CMK (cell line): ENCODE measurements around the gene EEF1AKMT3.
"Not testable (repeated sequence)": the region's sequence is repeated elsewhere in the genome, so short reads cannot be mapped to it uniquely, and the experiment has no call there.

Experiments
- DNase-seq: peaks from one replicate; pipeline ENCODE4 v3.0.0-alpha.2; 2010; ENCODE audit warnings: low read depth

The EEF1AKMT3 gene

GRCh38 chr12:57765698-57766463, 6.5 kb upstream of the EEF1AKMT3 start:
- no peak for DNase-seq

DNA sequence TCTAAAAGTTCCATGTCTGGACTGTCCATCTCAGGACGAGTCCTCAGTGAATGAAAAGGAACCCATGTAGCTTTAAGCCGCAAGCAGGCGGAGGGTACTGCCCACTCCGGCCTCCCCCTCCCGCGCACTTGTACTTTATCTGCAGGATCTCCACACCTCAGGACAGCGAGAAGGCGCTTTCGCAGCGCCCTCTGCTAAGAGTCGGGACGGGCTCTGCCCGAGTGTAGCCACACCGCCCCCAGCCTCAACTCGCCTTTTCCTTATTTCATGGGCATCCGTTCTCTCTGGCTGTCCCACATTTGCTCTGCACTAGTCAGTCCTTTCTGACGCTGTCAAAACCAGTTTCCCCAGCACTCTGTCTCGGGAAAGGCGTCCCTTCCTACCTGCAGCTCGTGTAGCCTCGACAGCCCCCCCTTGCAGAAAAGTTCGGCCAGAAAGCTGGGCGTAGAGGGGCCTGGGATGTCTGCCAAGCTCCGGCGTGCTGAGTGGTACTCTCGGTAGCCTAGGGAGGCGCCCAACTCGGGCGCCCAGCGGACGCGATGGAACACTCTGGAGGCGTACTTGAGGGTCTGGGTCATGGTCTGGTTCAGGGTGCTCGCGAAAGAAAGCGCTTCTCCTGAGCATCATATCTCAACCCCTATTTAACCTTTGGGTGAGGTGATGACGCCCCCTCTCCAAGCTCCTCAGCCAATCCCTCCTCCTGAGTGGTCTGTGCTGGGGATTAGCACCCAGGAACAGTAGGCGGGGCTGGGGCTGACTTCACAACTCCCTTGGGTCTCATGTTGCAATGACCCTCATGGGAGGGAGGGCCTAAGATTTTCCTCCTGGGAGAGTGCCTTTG, 5.7 kb upstream of the EEF1AKMT3 start, which contains the start of gene CYP27B1:
TSS of gene CYP27B1 (minus strand) at position 615 of the 841 bp plus-strand sequence. CDS start at position 578, 37 bp downstream.
- DNase-seq = no peak

- DNase-seq = no peak
These were observed 5.1 kb upstream of the EEF1AKMT3 start for GRCh38 chr12:57767305-57767698.

DNA sequence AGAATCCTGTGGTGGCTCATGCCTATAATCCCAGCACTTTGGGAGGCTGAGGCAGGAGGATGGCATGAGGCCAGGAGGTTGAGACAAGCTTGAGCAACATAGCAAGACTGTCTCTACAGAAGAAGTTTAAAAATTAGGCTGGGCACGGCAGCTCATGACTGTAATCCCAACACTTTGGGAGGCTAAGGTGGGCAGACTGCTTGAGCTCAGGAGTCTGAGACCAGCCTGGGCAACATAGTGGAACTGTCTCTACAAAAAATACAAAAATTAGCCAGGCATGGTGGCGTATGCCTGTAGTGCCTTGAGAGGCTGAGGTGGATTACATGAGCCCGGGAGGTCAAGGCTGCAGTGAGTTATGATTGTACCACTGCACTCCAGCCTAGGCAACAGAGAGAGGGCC, 4.5 kb upstream of the EEF1AKMT3 start:
- DNase-seq = no peak

GRCh38 chr12:57769594-57769993, 2.8 kb upstream of the EEF1AKMT3 start:
- DNase-seq = no peak

- no peak for DNase-seq
These were observed 1.7 kb upstream of the EEF1AKMT3 start for GRCh38 chr12:57770734-57771133.

DNA sequence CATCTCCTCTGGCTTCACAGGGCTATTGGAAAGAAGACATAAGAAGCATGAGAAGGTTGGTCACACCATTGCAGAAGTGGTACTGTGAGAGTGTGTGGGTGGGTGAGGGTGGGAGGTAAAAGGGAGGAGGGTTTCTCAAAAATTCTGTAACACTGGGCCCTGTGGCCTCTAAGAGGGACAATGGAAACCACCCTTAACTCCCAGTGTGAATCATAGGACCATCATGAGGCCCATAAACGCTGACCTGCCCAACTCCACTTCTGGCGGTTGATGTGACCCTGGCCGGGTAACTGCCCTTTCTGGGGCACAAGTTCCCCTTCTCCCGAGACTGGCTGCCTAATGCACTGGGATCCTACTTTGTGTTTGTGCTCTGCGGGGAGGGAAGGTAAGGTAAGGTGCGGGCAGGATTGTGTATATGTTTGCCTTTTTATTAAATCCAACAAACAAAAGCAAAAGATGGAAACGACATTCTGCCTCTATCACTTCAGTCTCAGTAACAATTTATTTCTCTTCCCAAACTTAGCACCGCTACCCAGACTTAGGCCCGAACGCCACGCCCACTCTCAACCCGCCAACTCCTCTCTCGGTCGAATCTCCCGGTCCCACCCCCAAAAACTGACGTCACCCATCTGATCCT, 1.1 kb upstream of the EEF1AKMT3 start:
- peak; percentile 75 for DNase-seq

GRCh38 chr12:57771873-57772428, 463 bp upstream of the EEF1AKMT3 start, which contains the start of gene METTL1:
Gene METTL1 (minus strand): TSS chr12:57772105. CDS start chr12:57772083, 22 bp downstream.
- DNase-seq = peak; percentile 81

GRCh38 chr12:57774634-57775033, 2.2 kb downstream of the EEF1AKMT3 start:
- not testable (repeated sequence) for DNase-seq

DNA sequence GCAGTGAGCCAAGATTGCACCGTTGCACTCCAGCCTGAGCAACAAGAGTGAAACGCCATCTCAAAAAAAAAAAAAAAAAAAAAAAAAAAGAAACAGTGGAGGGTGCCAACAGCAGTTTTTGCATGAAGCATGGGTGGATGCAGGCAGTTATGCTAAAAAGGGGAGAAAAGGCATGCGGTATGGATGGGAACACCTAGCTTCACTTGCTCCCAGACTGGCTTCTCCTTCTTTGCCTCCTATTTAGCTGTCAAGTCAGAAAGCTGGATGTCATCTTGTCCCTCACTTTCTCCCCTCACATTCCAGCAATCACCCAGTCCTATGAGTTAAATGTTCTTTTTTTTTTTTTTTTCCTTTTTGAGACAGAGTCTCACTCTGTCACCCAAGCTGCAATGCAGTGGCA, 2.6 kb downstream of the EEF1AKMT3 start:
- DNase-seq = no peak

- no peak for DNase-seq
These were observed 3.3 kb downstream of the EEF1AKMT3 start for GRCh38 chr12:57775563-57776246.

DNA sequence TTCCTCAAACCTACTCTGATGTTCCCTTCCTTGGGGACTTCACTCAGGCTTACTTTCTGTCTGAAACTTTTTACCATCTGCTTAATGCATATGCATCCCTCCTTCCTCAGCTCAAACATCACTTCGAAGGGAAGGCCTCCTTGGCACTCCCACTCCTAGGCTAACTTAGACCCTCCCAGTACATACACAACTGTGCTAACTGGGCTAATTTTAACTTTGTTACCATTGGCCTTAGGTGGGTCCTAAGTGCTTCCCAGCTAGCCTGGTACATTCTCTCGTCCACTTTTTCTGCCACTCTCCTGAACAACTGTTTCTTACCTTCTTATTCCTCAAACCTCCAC, 3.8 kb downstream of the EEF1AKMT3 start:
- DNase-seq = no peak

DNA sequence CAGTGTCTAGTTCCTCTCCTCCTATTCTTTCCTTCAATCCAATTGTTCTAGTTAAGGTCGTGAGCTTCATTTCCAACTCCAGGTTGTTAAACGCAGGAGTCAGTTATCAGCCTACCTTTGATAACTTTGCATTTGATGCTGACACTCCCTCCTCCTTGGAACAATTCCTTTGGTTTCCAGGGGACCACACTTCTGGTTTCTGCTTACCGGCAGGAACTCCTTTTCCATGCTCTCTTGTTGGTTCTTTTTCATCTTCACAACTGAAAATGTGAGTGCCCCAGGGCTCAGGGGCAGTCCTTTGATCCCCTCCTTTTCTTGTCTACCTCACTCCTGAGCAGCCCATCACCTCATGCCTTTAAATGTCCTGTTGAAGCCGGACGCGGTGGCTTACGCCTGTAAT, 5.0 kb downstream of the EEF1AKMT3 start:
- no peak for DNase-seq

DNA sequence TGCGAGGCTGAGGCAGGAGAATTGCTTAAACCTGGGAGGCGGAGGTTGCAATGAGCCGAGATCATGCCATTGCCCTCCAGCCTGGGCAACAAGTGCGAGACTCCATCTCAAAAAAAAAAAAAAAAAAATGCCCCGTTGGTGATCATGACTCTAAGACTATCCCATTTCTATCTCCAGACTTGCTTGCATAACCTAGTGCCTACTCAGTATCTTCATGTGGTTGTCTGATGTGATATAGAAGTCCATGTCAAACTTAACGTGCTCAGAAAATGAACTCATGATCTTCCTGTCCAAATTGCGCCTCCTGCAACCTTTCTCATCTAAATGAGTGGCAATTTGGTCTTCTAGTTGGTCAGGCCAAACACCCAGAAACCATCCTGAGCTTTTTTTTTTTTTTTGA, 5.5 kb downstream of the EEF1AKMT3 start:
- no peak for DNase-seq

DNA sequence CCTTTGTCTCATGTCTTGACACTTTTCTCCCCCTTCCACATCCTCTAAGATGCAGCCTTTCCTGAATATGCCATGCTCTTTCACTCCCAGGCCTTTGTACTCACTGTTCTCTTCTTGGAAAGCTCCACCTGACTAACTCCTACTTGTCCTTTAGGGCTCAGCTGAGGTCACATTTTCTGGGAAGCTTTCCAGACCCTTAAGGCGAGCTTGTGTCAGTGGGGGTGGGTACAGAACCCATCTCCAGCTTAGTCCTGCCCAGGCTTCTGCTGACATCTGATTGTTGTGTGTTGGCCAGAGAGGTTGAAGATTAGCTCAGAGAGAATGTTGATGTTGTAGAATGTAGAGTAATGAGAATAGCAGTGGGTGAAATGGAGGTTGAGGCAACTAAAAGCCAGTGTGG, 7.3 kb downstream of the EEF1AKMT3 start:
- no peak for DNase-seq

DNA sequence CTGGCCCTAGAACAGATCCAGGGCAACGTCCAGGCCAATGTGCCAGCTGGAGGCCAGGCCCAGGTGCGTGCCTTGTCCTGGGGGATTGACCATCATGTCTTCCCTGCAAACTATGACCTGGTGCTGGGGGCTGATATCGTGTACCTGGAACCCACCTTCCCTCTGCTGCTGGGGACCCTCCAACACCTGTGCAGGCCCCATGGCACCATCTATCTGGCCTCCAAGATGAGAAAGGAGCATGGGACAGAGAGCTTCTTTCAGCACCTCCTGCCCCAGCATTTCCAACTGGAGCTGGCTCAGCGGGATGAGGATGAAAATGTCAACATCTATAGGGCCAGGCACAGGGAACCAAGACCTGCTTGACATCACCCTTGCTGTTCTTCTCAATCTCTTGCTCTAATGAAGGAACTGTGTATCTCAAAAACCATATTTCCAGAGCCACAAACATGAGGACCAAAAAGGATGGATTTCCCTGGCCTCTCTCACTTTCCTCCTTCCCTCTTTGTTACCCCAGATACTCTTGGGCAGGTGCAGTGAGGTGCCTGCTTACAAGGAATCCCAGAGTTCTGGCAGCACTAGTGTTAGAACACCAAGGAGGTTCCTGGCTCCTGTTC, 8.0 kb downstream of the EEF1AKMT3 start:
- no peak for DNase-seq

DNA sequence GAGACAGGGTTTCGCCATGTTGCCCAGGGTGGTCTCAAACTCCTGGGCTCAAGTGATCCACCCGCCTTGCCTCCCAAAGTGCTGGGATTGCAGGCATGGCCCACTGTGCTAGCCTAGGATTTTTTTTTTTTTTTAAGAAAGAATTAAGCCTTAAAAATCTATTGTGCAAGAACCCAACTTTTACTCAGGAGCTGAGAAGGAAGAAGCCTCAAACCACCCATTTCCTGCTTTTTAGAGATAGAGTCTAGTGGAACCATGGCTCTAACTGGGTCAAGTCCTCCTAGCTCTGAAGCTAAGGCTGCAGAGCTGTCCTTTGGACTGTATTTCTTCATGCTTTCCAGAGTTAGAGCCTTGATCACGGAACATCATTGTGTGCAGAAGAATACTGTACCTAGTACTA, 8.8 kb downstream of the EEF1AKMT3 start:
- no peak for DNase-seq

- no peak for DNase-seq
These were observed 9.4 kb downstream of the EEF1AKMT3 start for GRCh38 chr12:57781801-57782200.

- no peak for DNase-seq
These were observed 9.8 kb downstream of the EEF1AKMT3 start for GRCh38 chr12:57782243-57782607.

DNA sequence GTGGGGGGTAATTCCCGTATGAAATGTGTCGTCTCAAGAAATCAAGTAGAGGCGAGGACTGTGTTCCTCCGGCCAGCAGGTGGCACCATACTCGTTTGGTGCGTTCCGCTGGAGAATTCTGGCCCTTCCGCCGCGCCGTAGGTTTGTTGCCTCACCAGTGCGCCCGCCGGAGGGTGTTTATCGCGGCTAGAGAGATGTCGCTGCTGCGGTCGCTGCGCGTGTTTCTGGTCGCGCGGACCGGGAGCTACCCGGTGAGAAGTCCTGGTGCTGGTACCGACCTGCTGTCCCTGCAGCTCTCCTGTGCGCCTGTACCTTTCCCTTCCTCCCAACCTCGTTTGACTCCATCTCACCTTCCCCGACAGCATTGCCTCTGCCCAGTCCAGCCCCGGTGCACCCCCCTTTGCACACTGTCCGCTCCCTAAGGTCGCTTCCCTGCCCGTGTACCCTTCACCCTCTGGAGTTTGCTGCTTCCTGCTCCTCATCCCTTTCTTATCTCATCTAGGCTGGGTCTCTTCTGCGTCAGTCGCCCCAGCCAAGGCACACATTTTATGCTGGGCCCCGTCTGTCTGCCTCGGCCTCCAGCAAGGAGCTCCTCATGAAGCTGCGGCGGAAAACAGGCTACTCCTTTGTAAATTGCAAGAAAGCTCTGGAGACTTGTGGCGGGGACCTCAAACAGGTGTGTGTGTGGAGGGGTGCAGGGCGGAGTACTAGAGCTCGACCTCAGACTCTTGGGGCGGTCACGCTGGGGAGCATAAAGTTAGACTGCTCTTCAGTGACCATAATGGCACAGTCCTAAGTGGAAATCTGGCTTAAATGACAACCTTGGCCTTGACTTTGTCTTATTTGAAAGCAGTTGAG, 10.4 kb downstream of the EEF1AKMT3 start, which contains the start of gene TSFM:
TSS of gene TSFM (plus strand) at position 180 of the 858 bp plus-strand sequence. CDS start at position 195, 15 bp downstream.
- DNase-seq = peak; percentile 78
